Measurements from ENCODE around the gene SKOR2. TPM values are rescaled to one million over a fixed set of nuclear protein-coding genes. Genes with fewer than 3 reads are reported as not detected.
"Not testable (repeated sequence)": the region's sequence is repeated elsewhere in the genome, so short reads cannot be mapped to it uniquely, and the experiment has no call there.

Gene SKOR2
- total RNA-seq, 1 donor, result not detected

DNA sequence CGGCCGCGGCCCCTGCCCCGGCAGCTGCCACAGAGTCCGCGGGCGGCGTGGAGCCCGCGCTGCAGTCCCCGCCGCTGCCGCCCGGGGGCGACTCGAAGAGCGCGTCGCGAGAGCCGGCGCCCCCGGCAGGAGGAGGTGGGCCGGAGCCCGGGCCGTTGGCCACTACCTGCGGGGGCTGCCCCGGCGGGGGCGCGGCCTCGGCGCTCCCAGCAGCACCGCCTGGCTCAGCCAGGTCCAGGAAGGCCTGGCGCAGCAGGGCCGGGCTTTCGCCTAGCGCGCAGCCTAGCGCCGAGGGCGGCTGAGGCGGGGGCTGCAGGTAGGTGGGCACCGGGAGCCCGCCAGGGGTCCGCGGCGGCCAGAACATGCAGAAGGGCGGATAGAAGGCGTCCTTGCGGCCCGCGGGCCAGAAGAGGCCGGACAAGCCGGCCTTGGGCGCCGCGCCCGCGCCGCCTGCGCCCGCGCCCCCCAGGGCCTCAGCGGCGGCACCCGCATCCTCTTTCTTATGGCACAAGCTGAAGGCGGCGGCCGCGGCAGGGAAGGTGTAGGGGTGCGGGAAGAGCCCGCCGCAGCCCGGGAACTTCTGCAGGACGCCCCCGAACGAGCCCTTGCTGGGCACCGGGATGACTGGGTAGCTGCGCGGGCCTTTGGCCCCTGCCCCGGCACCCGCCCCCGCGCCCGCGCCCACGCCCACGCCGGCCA, 3.9 kb downstream of the SKOR2 start:
- Histone ChIP-seq H3K4me3 (ENCODE audit: low read length) (no peak overlapping the region), H3K27me3 (ENCODE audit: insufficient read depth, low read length) (peaks cover 82% of the 10 kb centered on the region), H3K4me1 (ENCODE audit: insufficient read depth, low read length) (no peaks in the 10 kb centered on the region), H3K9me3 (ENCODE audit: low read depth, low read length) (no peaks in the 10 kb centered on the region)

DNA sequence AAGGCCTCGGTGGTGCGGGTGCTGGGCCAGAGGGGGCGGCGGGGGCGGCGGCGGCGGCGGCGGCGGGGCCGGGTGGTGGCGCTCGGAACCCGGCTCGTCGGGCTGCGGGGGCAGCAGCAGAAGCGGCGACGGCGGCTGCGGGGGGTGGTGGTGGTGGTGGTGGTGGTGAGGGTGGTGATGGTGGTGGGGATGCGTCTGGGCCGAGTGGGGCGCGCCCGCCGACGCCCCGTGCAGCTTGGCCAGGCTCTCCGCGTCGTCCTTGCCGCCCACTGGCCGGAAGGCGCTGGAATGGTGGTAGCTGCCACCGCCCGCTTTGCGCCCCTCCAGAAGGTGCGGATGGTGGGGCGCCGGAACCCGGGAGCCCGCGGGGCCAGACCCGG, 4.4 kb downstream of the SKOR2 start:
- H3K4me1 ChIP-seq (ENCODE audit: insufficient read depth, low read length), result no peaks in the 10 kb centered on the region
- no peak overlapping the region for H3K4me3 ChIP-seq (ENCODE audit: low read length)
- peaks cover 81% of the 10 kb centered on the region for H3K27me3 ChIP-seq (ENCODE audit: insufficient read depth, low read length)
- H3K9me3 ChIP-seq (ENCODE audit: low read depth, low read length), result no peaks in the 10 kb centered on the region

DNA sequence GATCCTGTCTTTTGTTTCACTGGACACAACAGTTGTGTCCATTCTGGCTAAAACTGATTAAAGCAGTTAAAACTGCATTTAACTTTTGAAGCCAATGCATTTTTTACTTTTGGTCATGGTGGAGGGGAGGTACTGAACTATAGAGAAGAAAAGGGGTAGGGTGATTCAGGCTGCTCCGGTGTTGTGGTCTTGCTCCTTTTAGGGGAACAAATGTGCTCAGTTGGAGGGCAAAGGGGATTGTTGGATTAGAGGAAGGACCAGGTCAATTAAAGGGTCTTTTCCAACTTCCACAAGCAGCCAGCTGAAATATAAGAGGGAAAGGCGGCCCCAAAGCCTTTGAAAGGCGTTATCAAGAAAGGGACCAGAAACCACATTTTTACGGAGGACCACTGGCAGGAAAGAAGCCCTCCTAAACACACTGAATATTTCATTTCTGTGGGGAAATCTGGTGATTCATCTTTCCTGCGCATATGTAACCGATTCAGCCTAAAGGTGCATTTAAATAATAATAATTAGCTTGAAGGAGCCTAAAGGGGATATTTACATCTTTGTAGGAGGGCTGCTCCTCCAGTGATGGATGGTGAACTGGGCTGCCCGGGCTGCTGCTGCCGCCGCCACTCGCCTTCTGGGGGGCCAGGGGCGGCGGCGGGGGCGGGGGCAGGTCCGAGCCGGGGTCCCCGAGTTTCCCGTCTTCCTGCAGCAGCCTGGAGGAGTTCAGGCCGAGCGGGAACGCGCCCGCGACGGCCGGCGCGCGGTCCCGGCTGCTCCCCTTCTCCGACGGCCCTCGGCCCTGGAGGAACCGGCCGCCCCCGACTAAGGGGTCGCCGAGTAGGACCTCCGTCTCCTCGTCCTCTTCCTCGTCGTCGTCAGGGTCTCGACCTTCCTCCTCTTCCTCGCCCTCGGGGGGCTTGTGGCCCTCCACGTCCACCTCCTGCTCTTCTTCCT, 5.2 kb downstream of the SKOR2 start:
- Histone ChIP-seq H3K4me3 (ENCODE audit: low read length) (no peak overlapping the region), H3K4me1 (ENCODE audit: insufficient read depth, low read length) (no peaks in the 10 kb centered on the region), H3K27me3 (ENCODE audit: insufficient read depth, low read length) (peaks cover 81% of the 10 kb centered on the region), H3K9me3 (ENCODE audit: low read depth, low read length) (no peaks in the 10 kb centered on the region)

DNA sequence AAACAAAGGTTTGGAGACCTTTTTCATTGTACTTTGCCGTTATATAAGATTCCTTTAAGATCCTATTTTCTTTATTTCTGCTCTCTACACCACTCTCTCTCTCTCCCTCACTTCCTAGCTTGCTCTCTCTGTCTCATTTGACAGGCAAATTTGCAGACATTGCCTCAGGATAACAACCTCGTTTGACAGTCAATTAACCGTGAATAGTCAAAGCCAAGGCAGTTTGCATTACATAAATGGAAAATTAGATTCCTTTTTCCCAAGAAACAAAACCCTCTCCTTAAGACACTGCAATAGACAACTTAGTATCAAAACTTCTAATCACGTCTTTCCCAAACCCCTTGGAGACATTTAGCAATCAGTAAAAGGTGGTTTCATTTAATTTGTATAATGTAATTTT, 7.4 kb downstream of the SKOR2 start:
- no peaks in the 10 kb centered on the region for H3K4me1 ChIP-seq (ENCODE audit: insufficient read depth, low read length)
- H3K4me3 ChIP-seq (ENCODE audit: low read length), result no peak overlapping the region
- peaks cover 80% of the 10 kb centered on the region for H3K27me3 ChIP-seq (ENCODE audit: insufficient read depth, low read length)
- no peaks in the 10 kb centered on the region for H3K9me3 ChIP-seq (ENCODE audit: low read depth, low read length)

DNA sequence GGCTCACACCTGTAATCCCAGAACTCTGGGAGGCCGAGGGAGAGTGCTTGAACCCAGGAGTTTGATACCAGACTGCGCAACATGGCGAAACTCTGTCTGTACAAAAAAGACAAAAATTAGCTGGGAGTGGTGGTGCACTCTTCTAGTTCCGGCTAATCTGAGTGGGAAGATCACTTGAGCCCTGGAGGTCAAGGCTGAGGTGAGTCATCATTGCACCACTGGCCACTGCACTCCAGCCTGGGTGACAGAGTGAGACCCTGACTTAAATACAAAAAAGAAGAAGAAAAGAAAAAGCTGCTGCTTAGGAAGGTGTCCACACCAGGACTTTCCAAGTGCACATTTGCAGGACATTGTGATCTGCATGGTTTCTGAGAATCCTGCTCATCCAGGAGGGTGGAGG, 16.4 kb downstream of the SKOR2 start:
- no peak overlapping the region for H3K4me3 ChIP-seq (ENCODE audit: low read length)
- H3K27me3 ChIP-seq (ENCODE audit: insufficient read depth, low read length), result peaks cover 44% of the 10 kb centered on the region
- H3K4me1 ChIP-seq (ENCODE audit: insufficient read depth, low read length), result no peaks in the 10 kb centered on the region
- H3K9me3 ChIP-seq (ENCODE audit: low read depth, low read length), result no peaks in the 10 kb centered on the region

DNA sequence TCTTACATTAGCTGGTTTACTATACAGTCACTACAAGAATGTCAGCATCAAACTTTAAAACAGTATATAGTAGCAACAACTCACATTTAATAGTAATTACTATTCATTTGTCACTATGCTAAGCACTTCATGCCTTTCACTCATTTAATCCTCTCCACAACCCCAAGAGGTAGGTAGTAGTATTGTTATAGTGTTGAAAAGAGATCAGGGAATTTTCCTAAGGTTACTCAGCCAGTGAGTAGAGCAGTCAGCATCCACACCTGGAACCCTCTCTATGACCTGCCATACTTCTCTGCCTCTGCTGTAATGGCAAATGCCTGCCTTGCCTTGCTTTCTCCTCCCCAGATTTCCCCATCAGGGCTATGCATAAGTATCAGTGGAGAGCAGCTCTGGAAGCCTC, 24.8 kb downstream of the SKOR2 start:
- Histone ChIP-seq H3K9me3 (ENCODE audit: low read depth, low read length) (no peaks in the 10 kb centered on the region), H3K4me3 (ENCODE audit: low read length) (no peak overlapping the region), H3K27me3 (ENCODE audit: insufficient read depth, low read length) (no peaks in the 10 kb centered on the region), H3K4me1 (ENCODE audit: insufficient read depth, low read length) (no peaks in the 10 kb centered on the region)

DNA sequence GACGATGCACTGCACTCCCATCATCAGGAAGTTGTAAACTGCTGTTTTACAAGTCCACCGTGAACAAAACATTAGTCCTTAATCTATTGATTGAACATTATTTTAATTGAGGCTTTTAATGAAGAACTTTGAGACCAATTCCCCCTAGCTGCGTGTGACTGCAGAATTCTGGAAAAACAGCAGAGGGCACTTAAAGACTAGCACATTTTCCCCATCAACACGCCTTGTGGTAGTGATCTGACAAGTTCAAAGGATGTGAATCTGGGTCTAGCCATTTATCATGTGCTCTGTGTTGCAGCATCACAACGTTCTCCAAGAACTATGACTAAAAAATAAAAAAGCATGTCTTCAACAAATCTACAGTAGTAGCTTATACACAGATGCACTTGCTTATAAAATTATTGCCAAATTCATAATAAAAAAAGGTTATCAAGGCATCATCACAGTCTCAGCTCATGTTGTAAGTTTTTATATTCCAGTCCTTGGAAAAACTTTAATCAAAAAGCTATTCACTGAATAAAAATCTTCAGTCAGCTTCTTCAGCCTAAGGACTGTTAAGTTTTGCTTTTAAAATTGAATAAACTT, 35.8 kb downstream of the SKOR2 start:
- peak overlapping the region; percentile 3 for H3K4me3 ChIP-seq (ENCODE audit: low read length)
- peaks cover 27% of the 10 kb centered on the region for H3K27me3 ChIP-seq (ENCODE audit: insufficient read depth, low read length)
- no peaks in the 10 kb centered on the region for H3K9me3 ChIP-seq (ENCODE audit: low read depth, low read length)
- no peaks in the 10 kb centered on the region for H3K4me1 ChIP-seq (ENCODE audit: insufficient read depth, low read length)

DNA sequence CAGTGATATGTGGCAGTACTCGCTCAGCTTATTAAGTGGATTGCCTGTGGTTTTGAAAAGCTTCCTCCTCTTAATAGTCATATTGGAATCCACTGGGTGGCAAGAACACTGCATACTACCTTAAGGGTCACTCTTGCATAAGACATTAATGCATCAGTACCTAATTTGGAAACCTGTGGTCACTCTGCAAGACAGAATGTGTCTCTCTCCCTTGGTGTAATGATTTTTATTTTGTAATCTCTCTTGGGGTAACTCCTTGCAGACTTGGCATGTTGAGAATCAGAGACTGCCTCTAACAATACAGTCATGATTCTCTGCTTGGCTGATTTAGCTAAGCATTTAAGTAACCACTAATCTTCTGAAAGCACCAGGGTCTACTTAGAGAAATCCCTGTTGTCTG, 42.3 kb downstream of the SKOR2 start:
- H3K27me3 ChIP-seq (ENCODE audit: insufficient read depth, low read length), result peaks cover 29% of the 10 kb centered on the region
- H3K4me1 ChIP-seq (ENCODE audit: insufficient read depth, low read length), result no peaks in the 10 kb centered on the region
- H3K4me3 ChIP-seq (ENCODE audit: low read length), result no peak overlapping the region
- no peaks in the 10 kb centered on the region for H3K9me3 ChIP-seq (ENCODE audit: low read depth, low read length)

DNA sequence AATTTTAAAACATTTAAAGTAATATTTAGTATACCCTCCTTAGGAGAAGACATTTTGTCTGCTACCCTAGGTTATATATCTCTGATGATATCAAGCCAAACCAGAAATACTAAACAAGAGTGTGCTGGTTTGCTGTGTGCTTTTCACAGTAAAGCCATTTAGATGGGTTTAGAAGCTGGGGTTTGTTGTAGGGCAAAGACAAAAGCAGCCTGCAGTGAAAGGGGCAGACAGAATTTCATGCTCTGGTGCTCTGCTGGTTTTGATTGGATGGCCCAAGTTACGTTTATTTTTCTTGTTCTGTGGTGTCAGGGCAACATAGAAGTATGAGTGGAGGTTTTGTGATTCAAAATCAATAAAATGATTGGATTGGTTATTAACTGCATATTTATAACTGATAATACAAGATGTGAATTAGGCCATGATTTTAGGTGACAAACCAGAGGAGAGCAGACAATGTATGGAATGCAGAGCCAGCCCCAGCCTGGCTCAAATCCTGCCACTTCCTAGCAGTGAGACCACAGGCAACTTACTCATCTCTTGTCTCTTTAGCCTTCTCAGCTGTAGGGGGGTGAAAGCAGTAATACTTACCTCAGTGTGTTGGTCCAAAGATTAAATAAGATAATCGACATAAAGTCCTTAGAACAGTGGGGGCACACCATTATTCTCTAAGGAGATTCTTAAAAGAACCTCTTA, 44.4 kb downstream of the SKOR2 start:
- no peaks in the 10 kb centered on the region for H3K4me1 ChIP-seq (ENCODE audit: insufficient read depth, low read length)
- no peaks in the 10 kb centered on the region for H3K9me3 ChIP-seq (ENCODE audit: low read depth, low read length)
- peaks cover 17% of the 10 kb centered on the region for H3K27me3 ChIP-seq (ENCODE audit: insufficient read depth, low read length)
- H3K4me3 ChIP-seq (ENCODE audit: low read length), result no peak overlapping the region

DNA sequence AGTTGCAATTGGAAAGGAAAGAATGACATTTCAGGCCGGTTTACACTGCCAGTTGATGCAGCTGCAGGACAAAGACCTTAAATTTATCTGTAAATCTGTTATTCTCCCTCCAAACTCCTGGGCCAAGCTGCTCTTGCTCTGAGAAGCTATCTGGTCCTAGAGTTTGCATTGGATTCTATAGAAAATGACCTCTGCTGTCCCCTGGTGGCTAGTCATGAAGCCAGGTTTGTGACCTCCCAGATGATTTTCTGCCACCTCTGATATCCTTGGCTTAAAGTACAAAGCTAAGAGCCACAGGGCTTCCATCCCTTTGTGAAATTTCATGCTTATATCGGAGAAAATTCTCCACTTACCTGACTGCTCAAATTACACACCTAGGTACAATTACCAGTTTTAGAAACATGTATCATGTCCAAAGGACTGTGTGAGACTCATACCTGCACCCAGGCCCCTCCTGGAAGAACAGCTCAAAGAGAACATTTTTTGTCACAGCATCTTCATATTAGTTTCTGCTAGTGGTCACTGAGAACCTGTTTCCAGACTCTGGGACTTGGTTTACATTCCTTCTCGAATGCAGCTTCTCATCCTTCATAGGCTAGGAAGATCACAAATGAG, 46.4 kb downstream of the SKOR2 start:
- Histone ChIP-seq H3K9me3 (ENCODE audit: low read depth, low read length) (no peaks in the 10 kb centered on the region), H3K4me3 (ENCODE audit: low read length) (no peak overlapping the region), H3K4me1 (ENCODE audit: insufficient read depth, low read length) (no peaks in the 10 kb centered on the region), H3K27me3 (ENCODE audit: insufficient read depth, low read length) (peaks cover 15% of the 10 kb centered on the region)

DNA sequence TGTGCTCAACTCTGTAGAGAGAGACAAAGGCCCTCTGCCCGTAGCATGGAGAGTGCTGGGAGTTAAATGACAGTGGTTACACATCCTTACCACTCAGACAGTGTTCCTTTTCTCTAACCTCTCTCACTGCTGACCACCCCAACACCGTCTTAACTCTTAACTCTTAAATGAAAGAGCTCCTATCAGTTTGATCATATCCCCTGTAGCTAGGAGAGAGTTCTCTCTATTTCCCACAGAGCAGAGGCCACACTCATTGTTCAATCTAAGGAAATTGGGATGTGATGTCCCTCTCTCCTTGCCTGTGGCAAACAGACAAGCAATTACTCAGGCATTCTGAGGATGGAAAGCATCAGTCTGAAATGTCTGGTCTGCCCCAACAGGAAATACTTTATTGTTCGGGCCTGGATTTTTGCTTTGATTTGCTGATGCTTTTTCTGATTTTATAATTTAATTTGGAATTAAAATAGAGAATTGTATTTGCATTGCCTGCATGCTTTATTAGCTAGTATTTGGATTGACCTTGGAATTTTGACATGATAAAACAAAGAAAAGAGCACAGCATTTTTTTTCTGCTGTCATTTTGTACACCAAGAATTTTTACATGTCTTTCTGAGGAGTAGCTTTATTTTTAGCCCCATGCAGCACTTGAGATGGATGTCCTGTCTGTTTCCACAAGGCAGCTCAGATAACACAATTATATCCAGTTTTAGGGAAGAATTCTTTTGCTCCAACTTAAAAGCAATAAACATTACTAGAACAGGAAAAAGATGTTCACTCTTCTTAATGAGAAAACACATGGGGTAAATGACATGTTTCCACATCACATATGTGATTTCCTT, 47.6 kb downstream of the SKOR2 start:
- no peak overlapping the region for H3K4me3 ChIP-seq (ENCODE audit: low read length)
- no peaks in the 10 kb centered on the region for H3K4me1 ChIP-seq (ENCODE audit: insufficient read depth, low read length)
- no peaks in the 10 kb centered on the region for H3K9me3 ChIP-seq (ENCODE audit: low read depth, low read length)
- peaks cover 20% of the 10 kb centered on the region for H3K27me3 ChIP-seq (ENCODE audit: insufficient read depth, low read length)

DNA sequence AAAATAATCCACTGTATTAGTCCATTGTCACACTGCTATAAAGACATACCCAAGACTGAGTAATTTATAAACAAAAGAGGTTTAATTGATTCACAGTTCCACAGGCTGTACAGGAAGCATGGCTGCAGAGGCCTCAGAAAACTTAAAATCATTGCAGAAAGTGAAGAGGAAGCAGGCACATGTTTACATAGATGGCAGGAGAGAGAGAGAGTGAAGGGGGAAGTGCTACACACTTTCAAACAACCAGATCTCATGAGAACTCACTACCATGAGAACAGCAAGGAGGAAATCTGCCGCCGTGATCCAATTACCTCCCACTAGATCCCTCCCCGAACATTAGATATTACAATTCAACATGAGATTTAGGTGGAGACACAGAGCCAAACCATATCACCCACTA, 55.5 kb downstream of the SKOR2 start:
- H3K4me3 ChIP-seq (ENCODE audit: low read length); H3K9me3 ChIP-seq (ENCODE audit: low read depth, low read length); H3K4me1 ChIP-seq (ENCODE audit: insufficient read depth, low read length): not testable (repeated sequence)
- H3K27me3 ChIP-seq (ENCODE audit: insufficient read depth, low read length), result peaks cover 14% of the 10 kb centered on the region

DNA sequence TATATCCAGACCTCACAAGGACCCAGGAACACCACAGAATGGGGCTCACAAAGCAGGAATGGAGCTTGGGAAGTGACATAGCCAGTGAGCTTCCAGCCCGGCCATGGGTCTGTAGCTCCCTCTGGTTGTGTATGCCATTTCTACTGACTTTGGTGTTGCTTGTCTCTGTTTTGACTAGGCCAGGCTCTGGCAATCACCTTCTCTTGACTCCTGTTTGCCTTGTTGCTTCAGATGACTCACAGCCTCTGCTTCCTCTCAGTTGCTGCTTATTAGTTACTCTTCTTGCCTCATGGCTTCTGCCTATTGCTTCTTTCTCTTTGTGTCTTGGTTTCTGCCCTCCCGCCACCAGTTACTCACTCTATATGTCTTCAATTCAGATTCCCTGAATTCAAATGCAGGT, 59.5 kb downstream of the SKOR2 start:
- Histone ChIP-seq H3K27me3 (ENCODE audit: insufficient read depth, low read length) (peaks cover 8% of the 10 kb centered on the region), H3K9me3 (ENCODE audit: low read depth, low read length) (no peaks in the 10 kb centered on the region), H3K4me1 (ENCODE audit: insufficient read depth, low read length) (no peaks in the 10 kb centered on the region), H3K4me3 (ENCODE audit: low read length) (no peak overlapping the region)

DNA sequence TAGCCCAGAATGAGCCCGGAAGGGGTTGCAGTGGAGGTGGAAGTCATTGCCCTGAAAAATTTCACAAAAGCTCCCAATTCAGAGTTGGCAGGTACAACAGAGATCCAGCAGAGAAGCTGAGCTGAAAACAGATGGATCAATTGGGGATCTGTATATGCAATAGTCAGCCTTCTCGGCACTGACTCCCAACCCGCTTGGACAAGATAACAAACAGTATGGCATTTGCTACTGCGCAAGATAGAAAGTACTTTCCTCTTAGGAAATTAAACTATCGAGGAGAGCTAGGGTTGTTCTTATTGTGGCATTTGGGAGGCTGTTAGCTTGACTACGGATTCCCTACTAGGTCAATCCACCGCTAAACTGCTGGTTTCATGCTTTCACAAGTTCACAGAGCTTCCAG, 63.7 kb downstream of the SKOR2 start:
- Histone ChIP-seq H3K4me3 (ENCODE audit: low read length) (no peak overlapping the region), H3K4me1 (ENCODE audit: insufficient read depth, low read length) (no peaks in the 10 kb centered on the region), H3K27me3 (ENCODE audit: insufficient read depth, low read length) (peaks cover 12% of the 10 kb centered on the region), H3K9me3 (ENCODE audit: low read depth, low read length) (peaks cover 8% of the 10 kb centered on the region)
